Uterine smooth muscle cell (primary cell): Measurements from ENCODE around the gene NRTN. TPM values are rescaled to one million over a fixed set of nuclear protein-coding genes. Genes with fewer than 3 reads are reported as not detected.

ENCODE experiments used
- total RNA-seq: library from RNA; depleted of rRNA; stranded (reverse); fragments of >200 nt; gene quantifications from 2 replicates; pipeline ENCODE4 v1.2.3, GENCODE V29; 2014

The NRTN gene, protein sequence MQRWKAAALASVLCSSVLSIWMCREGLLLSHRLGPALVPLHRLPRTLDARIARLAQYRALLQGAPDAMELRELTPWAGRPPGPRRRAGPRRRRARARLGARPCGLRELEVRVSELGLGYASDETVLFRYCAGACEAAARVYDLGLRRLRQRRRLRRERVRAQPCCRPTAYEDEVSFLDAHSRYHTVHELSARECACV
- total RNA-seq, result not detected in 2 replicates

DNA sequence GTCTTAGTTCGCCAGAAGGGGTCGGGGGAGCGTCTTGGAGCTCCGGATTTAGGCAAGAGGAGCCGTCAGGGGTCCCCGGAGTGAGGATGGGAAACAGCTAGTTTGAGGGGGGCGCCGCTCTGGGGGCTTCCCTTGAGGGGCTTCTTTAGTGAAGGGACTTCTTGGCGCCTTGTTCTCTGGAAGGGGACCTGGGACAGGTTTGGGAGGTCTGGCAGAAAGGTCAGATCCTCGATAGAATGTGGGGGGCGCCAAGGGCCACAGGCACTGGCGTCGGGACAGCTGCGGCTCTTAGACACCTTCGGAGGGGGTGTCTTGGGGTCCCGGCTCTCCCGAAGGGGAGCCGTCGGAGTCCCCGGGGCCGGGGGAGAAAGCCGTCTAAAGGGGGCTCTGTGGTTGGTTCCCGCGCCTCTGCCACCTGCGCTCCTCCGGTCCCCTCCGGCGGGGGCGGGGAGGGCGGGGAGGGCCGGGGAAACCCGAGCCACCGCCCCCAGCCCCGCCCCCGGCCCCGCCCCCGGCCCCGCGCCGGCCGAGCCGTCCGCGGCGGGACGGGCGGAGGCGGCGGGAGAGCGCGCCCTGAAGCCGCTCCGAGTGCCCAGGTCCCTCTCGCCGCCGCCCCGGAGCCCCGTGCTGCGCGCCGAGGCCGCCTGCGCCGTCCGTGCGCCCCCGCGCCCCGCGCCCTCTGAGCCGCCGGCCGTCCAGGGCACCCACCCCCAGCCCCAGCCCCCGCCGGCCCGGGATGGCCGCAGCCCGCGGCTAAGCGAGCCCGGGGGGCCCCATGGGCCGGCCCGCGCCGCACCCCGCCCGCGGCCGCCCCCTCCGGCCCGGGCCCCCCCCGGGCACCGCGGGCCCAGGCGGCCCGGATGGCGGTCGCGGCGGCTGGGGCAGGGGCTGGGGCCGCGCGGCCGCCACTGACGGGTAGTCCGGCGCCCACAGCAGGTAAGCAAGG is at the start of gene NRTN:
NRTN (plus strand) TSS at position 552 of the 946 bp plus-strand sequence. CDS start 19,099 bp downstream, outside the sequence.

DNA sequence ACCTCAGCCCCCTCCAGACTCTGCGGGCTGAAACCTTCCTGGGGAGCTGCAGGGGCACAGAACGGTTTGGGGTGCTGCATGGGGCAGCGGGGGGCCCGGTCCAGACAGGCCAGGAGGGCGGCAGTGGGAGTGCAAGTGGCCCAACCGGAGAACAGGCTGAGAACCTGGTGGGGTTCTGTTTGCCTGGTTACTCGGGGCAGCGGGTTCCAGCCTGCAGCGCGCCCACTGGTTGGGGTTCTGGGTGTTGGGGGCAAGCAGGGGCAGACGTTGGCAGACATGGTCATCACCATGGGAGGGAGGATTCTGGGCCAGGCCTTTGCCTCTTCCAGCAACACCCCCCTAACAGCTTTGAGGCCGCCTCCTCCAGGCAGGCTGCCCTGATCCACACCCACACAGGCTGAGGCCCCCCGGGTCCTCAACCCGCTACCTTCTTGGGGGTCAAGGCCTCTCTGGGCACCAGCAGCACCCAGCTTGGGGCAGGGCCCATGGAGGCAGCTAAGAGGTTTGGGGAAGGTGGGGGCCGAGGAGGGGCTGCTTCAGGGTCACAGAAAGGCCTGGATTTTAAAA is 20.2 kb upstream of the NRTN start, which contains the start of gene PRR22:
PRR22 (minus strand) TSS at position 166 of the 567 bp plus-strand sequence; CDS start at position 80, 86 bp downstream.

DNA sequence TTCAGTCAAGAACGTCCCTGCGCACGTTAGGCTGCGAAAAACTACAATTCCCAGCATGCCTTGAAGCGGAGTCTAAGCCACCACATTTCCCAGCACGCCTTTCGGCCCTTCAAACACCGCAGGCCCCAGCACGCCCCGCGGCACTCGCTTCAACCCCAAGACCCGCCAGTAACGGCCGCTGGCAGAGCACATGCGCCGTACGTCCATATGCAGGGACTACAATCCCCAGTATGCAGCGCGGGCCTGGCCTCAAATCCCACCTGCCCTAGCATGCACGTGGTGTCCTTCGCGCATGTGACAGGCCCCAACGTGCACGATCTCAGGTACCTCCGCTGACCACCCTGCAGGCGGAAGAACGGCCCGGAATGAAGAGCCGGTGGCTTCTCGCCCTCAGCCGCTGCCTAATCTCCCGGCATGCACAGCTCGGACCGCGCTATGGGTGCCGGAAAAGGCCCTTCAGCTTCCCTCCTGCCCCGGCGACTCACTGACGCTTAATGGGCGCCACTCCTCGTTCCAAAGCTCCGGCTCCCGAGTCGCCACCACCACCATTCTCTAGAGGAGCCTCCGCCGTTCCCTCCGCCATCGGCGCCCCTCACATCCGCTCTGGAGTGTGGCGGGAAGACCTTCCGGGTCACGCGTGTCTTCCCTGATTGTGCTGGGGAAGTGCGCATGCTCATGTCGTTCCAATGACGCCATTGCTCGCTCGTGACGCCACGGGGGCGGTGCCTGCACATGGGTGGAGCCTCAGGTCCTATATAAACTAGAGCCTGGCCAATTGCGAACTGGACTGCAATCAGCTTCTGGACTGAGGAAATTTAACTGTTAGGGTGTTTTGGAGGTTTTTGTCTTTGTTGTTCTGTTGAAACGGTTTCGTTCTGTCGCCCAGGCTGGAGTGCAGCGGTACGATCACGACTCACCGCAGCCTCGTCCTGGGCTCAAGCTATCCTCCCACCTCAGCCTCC is 14.0 kb upstream of the NRTN start, which contains the start of gene DUS3L:
DUS3L (minus strand) TSS at position 605 of the 962 bp plus-strand sequence; CDS start at position 583, 22 bp downstream.

DNA sequence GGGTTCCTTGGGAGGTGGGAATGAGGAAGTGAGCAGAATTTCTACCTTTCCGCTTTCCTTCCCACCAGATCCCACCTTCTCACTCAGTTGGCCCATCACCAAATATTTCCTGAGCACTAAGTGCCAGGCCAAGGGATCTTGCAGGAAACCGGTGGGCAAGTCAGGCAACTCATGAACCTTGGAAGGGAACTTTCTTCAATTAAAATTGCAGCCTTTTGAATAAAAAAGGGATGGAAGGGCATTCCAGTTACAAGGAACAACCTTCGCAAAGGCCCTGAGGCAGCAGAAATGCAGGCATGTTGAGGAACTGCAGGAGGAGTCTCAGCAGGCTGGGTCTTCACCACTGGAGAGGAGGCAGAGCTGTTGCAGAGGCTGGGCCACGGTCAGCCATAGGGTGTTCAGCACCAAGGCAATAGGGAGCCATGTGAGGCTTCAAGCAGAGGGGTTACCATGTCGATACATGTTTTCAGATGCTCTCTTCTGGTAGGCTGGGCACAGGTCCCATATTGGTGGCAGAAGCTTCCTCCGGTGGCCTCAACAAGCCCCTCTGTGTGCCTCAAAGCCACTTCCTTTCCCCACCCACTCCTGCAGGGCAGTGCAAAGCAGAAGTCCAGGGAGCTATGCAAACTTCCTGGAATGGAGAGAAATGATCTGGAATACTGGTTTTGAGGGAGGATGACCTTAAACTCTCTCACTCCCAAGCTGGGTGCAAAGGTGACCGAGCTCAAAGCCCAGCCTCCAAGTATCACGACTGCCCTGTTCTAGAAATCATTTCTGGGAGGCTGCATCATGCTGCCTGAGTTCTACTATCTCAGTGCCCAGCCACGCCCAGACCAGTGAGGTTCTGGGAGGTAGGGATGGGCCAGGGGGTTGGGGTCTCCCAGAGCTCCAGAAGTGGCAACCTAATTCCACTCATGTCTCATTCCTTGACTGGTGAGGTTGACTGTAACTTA is 34.5 kb downstream of the NRTN start, which contains the start of gene FUT6:
FUT6 (minus strand) TSS at position 638 of the 953 bp plus-strand sequence. CDS start 7,135 bp downstream, outside the sequence.

DNA sequence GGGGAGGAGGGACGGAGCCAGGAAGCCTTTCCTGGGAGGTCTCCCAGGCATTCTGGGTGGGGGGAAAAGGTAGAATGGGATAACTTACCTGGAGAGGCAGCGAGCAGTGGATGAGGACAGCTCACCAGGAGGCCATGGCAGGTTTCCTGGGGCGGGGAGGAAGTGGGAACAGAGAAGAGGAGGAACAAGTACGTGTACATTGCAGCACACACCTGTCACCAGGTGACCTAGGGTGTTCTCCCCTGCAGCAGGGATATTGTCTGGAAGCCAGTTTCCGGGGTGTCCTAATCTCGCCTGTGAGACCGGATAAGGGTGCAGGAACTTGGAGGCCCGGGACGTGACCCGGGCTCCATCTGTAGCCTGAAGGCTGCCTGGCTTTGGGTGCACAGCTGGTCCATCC is 46.4 kb downstream of the NRTN start, which contains the start of gene FUT3:
FUT3 (minus strand) TSS at position 148 of the 400 bp plus-strand sequence.

Other genes with a start within 250 kb of the NRTN start
- 0.12 and 0.22 TPM in 2 replicates for gene TINCR, start 237.1 kb upstream of the NRTN start, total RNA-seq
- gene SAFB2, start 182.3 kb upstream of the NRTN start, total RNA-seq, result 42.1 and 46.5 TPM in 2 replicates
- gene SAFB, start 182.0 kb upstream of the NRTN start, total RNA-seq, result 68.5 and 73.4 TPM in 2 replicates
- 24.8 and 33.6 TPM in 2 replicates for gene MICOS13, start 124.6 kb upstream of the NRTN start, total RNA-seq
- gene HSD11B1L, start 124.0 kb upstream of the NRTN start, total RNA-seq, result 4.2 and 10.6 TPM in 2 replicates
- gene RPL36, start 114.8 kb upstream of the NRTN start, total RNA-seq, result 464 and 651 TPM in 2 replicates
- gene LONP1, start 84.9 kb upstream of the NRTN start, total RNA-seq, result 212 and 293 TPM in 2 replicates
- not detected in 2 replicates for gene CATSPERD, start 84.4 kb upstream of the NRTN start, total RNA-seq
- gene PRR22, start 20.3 kb upstream of the NRTN start, total RNA-seq, result 0.22 and 0.37 TPM in 2 replicates
- gene DUS3L, start 13.9 kb upstream of the NRTN start, total RNA-seq, result 33.4 and 47.6 TPM in 2 replicates
- not detected in 2 replicates for gene FUT6, start 34.6 kb downstream of the NRTN start, total RNA-seq
- not detected in 2 replicates for gene FUT3, start 46.4 kb downstream of the NRTN start, total RNA-seq
- not detected in 2 replicates for gene FUT5, start 65.5 kb downstream of the NRTN start, total RNA-seq
- gene NDUFA11, start 98.7 kb downstream of the NRTN start, total RNA-seq, result 253 and 291 TPM in 2 replicates
- 3.5 and 8.0 TPM in 2 replicates for gene VMAC, start 99.8 kb downstream of the NRTN start, total RNA-seq
- 1.4 and 4.5 TPM in 2 replicates for gene CAPS, start 109.2 kb downstream of the NRTN start, total RNA-seq
- gene RANBP3, start 173.1 kb downstream of the NRTN start, total RNA-seq, result 36.1 and 44.5 TPM in 2 replicates